Measurements from ENCODE around the gene IL1RAPL1.
"Not testable (repeated sequence)": the region's sequence is repeated elsewhere in the genome, so short reads cannot be mapped to it uniquely, and the experiment has no call there.

The IL1RAPL1 gene

GRCh38 chrX:28756175-28756574 lies 168.9 kb downstream of the IL1RAPL1 start:
- H3K27ac ChIP-seq, result no peak overlapping the region
- no peak for TF ChIP-seq ZFX (IDR thresholded peaks at IDR 0.05; ENCODE audit: borderline replicate concordance)
- TF ChIP-seq CTCF (IDR thresholded peaks at IDR 0.05), result no peak

- no peak for TF ChIP-seq ZFX (IDR thresholded peaks at IDR 0.05; ENCODE audit: borderline replicate concordance)
- no peak for TF ChIP-seq CTCF (IDR thresholded peaks at IDR 0.05)
- H3K27ac ChIP-seq, result no peak overlapping the region
Measured at GRCh38 chrX:28756647-28757046, 169.4 kb downstream of the IL1RAPL1 start.

GRCh38 chrX:28757290-28757689 lies 170.0 kb downstream of the IL1RAPL1 start:
- TF ChIP-seq ZFX (IDR thresholded peaks at IDR 0.05; ENCODE audit: borderline replicate concordance) (no peak), CTCF (IDR thresholded peaks at IDR 0.05) (no peak)
- no peak overlapping the region for H3K27ac ChIP-seq

GRCh38 chrX:28766561-28766960 lies 179.3 kb downstream of the IL1RAPL1 start:
- H3K27ac ChIP-seq, result not testable (repeated sequence)

- no peak for TF ChIP-seq ZFX (IDR thresholded peaks at IDR 0.05; ENCODE audit: borderline replicate concordance)
- TF ChIP-seq CTCF (IDR thresholded peaks at IDR 0.05), result no peak
- H3K27ac ChIP-seq, result no peak overlapping the region
Measured at GRCh38 chrX:28773807-28774206, 186.6 kb downstream of the IL1RAPL1 start.

GRCh38 chrX:28787206-28787605 lies 200.0 kb downstream of the IL1RAPL1 start:
- no peak overlapping the region for H3K27ac ChIP-seq
- no peak for TF ChIP-seq CTCF (IDR thresholded peaks at IDR 0.05)
- TF ChIP-seq ZFX (IDR thresholded peaks at IDR 0.05; ENCODE audit: borderline replicate concordance), result no peak

- H3K27ac ChIP-seq, result not testable (repeated sequence)
Measured at GRCh38 chrX:28800671-28801070, 213.4 kb downstream of the IL1RAPL1 start.

- TF ChIP-seq ZFX (IDR thresholded peaks at IDR 0.05; ENCODE audit: borderline replicate concordance) (no peak), CTCF (IDR thresholded peaks at IDR 0.05) (no peak)
- no peak overlapping the region for H3K27ac ChIP-seq
Measured at GRCh38 chrX:28802625-28803024, 215.4 kb downstream of the IL1RAPL1 start.
